ENCODE measurements around the gene FUOM. TPM values are rescaled to one million over a fixed set of nuclear protein-coding genes. Genes with fewer than 3 reads are reported as not detected.

FUOM gene
- total RNA-seq, 1 experiment from 2014 or later: 31.3 TPM

GRCh38 chr10:133403359-133403758 lies 45.5 kb upstream of the FUOM start (continued):
- no peak for TF ChIP-seq RELA (CRISPR knock-in tag; IDR thresholded peaks at IDR 0.05; ENCODE audit: borderline replicate concordance)
- TF ChIP-seq JUN (CRISPR knock-in tag; IDR thresholded peaks at IDR 0.05): no peak
- TF ChIP-seq, protein P1, sequence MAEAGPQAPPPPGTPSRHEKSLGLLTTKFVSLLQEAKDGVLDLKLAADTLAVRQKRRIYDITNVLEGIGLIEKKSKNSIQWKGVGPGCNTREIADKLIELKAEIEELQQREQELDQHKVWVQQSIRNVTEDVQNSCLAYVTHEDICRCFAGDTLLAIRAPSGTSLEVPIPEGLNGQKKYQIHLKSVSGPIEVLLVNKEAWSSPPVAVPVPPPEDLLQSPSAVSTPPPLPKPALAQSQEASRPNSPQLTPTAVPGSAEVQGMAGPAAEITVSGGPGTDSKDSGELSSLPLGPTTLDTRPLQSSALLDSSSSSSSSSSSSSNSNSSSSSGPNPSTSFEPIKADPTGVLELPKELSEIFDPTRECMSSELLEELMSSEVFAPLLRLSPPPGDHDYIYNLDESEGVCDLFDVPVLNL (CRISPR knock-in tag; IDR thresholded peaks at IDR 0.05; ENCODE audit: borderline replicate concordance, low read depth): no peak
- no peak for TF ChIP-seq TEAD4 (CRISPR knock-in tag; IDR thresholded peaks at IDR 0.05)

- no peaks in the 10 kb centered on the region for H3K4me1 Mint-ChIP-seq
- TF ChIP-seq MAX (CRISPR knock-in tag; IDR thresholded peaks at IDR 0.05) (no peak), CBFB (CRISPR knock-in tag; IDR thresholded peaks at IDR 0.05; ENCODE audit: low read depth) (no peak), RELA (CRISPR knock-in tag; IDR thresholded peaks at IDR 0.05; ENCODE audit: borderline replicate concordance) (no peak), EMX1 (CRISPR knock-in tag; IDR thresholded peaks at IDR 0.05) (no peak)
- TF ChIP-seq, protein P2, sequence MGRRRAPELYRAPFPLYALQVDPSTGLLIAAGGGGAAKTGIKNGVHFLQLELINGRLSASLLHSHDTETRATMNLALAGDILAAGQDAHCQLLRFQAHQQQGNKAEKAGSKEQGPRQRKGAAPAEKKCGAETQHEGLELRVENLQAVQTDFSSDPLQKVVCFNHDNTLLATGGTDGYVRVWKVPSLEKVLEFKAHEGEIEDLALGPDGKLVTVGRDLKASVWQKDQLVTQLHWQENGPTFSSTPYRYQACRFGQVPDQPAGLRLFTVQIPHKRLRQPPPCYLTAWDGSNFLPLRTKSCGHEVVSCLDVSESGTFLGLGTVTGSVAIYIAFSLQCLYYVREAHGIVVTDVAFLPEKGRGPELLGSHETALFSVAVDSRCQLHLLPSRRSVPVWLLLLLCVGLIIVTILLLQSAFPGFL (CRISPR knock-in tag; IDR thresholded peaks at IDR 0.05; ENCODE audit: borderline replicate concordance): no peak
- H3K27ac Mint-ChIP-seq: no peak overlapping the region
- peaks cover 77% of the 10 kb centered on the region for H3K36me3 Mint-ChIP-seq
- ChIA-PET CTCF (no interaction called here), POLR2A (no interaction called here)
- H3K9me3 Mint-ChIP-seq: no peaks in the 10 kb centered on the region
- ATAC-seq (no peak), DNase-seq (ENCODE audit: low spot score) (no peak)
- H3K27me3 Mint-ChIP-seq (ENCODE audit: low read depth): no peaks in the 10 kb centered on the region
- no peak overlapping the region for H3K4me3 Mint-ChIP-seq
These were observed 44.3 kb upstream of the FUOM start for GRCh38 chr10:133401981-133402725.

DNA sequence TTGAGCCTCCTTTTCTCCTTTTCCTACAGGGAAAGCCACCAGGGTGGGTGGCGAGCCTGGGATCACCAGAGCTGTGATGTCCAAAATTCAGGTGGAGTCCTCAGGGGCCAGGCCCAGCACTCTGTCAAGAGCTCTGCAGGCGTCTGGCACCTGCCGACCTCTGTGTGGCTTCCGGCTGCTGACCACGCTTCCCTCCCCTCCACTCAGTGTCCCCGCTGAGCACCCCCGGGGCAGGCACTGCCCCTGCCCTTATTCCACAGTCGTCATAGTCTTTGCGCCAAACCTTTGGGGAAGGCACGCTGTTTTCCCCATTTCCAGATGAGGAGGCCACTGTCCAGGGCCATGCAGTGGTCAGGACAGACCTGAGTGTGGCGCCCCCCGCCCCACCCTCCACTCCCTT lies 43.7 kb upstream of the FUOM start:
- H3K27me3 Mint-ChIP-seq (ENCODE audit: low read depth): no peaks in the 10 kb centered on the region
- POLR2A ChIA-PET: no interaction called here
- no peak for DNase-seq (ENCODE audit: low spot score)
- ATAC-seq: no peak
- no peak overlapping the region for H3K27ac Mint-ChIP-seq
- no peaks in the 10 kb centered on the region for H3K4me1 Mint-ChIP-seq
- H3K4me3 Mint-ChIP-seq: no peak overlapping the region
- CTCF ChIA-PET: no interaction called here
- TF ChIP-seq, protein P3, sequence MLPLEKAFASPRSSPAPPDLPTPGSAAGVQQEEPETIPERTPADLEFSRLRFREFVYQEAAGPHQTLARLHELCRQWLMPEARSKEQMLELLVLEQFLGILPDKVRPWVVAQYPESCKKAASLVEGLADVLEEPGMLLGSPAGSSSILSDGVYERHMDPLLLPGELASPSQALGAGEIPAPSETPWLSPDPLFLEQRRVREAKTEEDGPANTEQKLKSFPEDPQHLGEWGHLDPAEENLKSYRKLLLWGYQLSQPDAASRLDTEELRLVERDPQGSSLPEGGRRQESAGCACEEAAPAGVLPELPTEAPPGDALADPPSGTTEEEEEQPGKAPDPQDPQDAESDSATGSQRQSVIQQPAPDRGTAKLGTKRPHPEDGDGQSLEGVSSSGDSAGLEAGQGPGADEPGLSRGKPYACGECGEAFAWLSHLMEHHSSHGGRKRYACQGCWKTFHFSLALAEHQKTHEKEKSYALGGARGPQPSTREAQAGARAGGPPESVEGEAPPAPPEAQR (CRISPR knock-in tag; IDR thresholded peaks at IDR 0.05): no peak
- TF ChIP-seq NFATC4 (CRISPR knock-in tag; IDR thresholded peaks at IDR 0.05) (no peak), SMAD4 (CRISPR knock-in tag; IDR thresholded peaks at IDR 0.05) (no peak)
- peaks cover 79% of the 10 kb centered on the region for H3K36me3 Mint-ChIP-seq
- H3K9me3 Mint-ChIP-seq: no peaks in the 10 kb centered on the region

DNA sequence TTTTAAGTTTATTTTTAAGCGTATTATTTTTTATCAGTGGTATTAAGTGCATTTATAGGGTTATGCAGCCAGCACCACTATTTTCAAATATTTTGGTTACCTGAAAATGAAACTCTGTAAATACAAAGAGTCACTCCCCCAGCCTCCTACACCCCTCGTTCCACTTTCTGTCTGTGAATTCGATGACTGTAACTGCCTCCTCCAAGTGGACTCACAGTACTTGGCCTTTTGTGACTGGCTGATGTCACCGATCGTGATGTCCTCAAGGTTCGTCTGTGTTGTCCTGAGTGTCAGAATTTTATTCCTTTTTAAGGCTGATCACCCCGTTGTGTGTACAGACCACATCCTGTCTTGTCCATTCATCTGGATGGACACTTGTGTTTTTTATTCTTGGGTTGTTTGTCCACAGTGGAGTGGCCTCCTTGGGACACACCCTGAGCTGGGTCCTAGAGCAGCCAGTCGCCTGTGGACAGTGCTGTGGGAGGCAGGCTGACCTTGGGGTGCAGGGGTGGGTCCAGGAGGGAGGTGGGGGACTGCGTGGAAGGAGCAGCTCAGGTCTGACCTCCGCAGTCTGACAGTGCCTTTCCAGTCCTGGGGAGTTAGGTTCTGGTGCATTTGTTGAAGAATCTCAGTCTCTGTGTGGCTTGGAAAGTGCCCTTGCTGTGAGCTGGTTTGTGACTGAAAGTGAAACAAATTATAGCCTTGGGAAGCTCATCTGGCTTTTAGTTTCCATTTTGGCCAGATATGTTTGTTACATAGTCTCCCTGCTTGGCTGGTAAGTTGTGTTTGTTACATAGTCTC lies 43.0 kb upstream of the FUOM start:
- CTCF ChIA-PET: no interaction called here
- POLR2A ChIA-PET: no interaction called here
- peaks cover 74% of the 10 kb centered on the region for H3K36me3 Mint-ChIP-seq
- no peak overlapping the region for H3K27ac Mint-ChIP-seq
- no peaks in the 10 kb centered on the region for H3K9me3 Mint-ChIP-seq
- H3K4me3 Mint-ChIP-seq: no peak overlapping the region
- no peaks in the 10 kb centered on the region for H3K27me3 Mint-ChIP-seq (ENCODE audit: low read depth)
- H3K4me1 Mint-ChIP-seq: no peaks in the 10 kb centered on the region
- no peak for ATAC-seq
- no peak for DNase-seq (ENCODE audit: low spot score)
- TF ChIP-seq, protein P4, sequence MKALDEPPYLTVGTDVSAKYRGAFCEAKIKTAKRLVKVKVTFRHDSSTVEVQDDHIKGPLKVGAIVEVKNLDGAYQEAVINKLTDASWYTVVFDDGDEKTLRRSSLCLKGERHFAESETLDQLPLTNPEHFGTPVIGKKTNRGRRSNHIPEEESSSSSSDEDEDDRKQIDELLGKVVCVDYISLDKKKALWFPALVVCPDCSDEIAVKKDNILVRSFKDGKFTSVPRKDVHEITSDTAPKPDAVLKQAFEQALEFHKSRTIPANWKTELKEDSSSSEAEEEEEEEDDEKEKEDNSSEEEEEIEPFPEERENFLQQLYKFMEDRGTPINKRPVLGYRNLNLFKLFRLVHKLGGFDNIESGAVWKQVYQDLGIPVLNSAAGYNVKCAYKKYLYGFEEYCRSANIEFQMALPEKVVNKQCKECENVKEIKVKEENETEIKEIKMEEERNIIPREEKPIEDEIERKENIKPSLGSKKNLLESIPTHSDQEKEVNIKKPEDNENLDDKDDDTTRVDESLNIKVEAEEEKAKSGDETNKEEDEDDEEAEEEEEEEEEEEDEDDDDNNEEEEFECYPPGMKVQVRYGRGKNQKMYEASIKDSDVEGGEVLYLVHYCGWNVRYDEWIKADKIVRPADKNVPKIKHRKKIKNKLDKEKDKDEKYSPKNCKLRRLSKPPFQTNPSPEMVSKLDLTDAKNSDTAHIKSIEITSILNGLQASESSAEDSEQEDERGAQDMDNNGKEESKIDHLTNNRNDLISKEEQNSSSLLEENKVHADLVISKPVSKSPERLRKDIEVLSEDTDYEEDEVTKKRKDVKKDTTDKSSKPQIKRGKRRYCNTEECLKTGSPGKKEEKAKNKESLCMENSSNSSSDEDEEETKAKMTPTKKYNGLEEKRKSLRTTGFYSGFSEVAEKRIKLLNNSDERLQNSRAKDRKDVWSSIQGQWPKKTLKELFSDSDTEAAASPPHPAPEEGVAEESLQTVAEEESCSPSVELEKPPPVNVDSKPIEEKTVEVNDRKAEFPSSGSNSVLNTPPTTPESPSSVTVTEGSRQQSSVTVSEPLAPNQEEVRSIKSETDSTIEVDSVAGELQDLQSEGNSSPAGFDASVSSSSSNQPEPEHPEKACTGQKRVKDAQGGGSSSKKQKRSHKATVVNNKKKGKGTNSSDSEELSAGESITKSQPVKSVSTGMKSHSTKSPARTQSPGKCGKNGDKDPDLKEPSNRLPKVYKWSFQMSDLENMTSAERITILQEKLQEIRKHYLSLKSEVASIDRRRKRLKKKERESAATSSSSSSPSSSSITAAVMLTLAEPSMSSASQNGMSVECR (CRISPR knock-in tag; IDR thresholded peaks at IDR 0.05; ENCODE audit: borderline replicate concordance): no peak
- TF ChIP-seq, protein P5, sequence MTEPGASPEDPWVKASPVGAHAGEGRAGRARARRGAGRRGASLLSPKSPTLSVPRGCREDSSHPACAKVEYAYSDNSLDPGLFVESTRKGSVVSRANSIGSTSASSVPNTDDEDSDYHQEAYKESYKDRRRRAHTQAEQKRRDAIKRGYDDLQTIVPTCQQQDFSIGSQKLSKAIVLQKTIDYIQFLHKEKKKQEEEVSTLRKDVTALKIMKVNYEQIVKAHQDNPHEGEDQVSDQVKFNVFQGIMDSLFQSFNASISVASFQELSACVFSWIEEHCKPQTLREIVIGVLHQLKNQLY (CRISPR knock-in tag; IDR thresholded peaks at IDR 0.05): no peak
- TF ChIP-seq RELA (CRISPR knock-in tag; IDR thresholded peaks at IDR 0.05; ENCODE audit: borderline replicate concordance) (no peak), TCF7 (CRISPR knock-in tag; IDR thresholded peaks at IDR 0.05; ENCODE audit: low read depth) (no peak), ATF1 (CRISPR knock-in tag; IDR thresholded peaks at IDR 0.05) (no peak)
- TF ChIP-seq, protein P3 (CRISPR knock-in tag; IDR thresholded peaks at IDR 0.05): no peak

Data from WTC11 (cell line).